Posterior cingulate gyrus (tissue), 11 donors: Measurements from ENCODE around the gene GMPR.

Experiments
- DNase-seq, 10 donors: peaks; one replicate each; pipeline versions ENCODE4 v3.0.0 to v3.0.0-alpha.2; 2020 to 2021; ENCODE audit warnings: mixed read lengths in 3 of 10
- intact Hi-C: fragments of 100-400 bp; cut with DNase I; formaldehyde crosslinking; loops from one replicate; pipeline ENCODE4 v1.15.1; 2023

Gene GMPR

GRCh38 chr6:16322666-16323312, 84.4 kb downstream of the GMPR start:
- peak in 7 of 10 donors; percentile 37 to 93 (median 54) for DNase-seq
- intact Hi-C loops = no loop called here

DNA sequence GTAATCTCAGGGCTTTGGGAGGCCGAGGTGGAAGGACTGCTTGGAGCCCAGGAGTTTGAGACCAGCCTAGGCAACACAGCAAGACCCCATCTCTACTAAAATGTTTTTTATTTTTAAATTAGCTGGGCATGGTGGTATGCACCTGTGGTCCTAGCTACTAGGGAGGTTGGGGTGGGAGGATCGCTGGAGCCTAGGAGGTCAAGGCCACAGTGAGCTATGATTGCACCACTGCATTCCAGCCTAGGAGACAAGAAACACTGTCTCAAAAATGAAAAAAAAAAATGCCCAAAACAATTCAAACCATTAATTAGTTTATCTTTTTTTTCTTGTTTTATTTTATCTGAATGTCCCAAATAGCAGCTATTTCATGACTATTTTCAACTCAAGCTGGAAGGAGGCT, 85.8 kb downstream of the GMPR start:
- intact Hi-C loops = no loop called here
- peak in 1 of 10 donors; percentile 11 for DNase-seq

GRCh38 chr6:16324606-16325225, 86.3 kb downstream of the GMPR start:
- DNase-seq = peak in 1 of 10 donors; percentile 15
- intact Hi-C loops = no loop called here

DNA sequence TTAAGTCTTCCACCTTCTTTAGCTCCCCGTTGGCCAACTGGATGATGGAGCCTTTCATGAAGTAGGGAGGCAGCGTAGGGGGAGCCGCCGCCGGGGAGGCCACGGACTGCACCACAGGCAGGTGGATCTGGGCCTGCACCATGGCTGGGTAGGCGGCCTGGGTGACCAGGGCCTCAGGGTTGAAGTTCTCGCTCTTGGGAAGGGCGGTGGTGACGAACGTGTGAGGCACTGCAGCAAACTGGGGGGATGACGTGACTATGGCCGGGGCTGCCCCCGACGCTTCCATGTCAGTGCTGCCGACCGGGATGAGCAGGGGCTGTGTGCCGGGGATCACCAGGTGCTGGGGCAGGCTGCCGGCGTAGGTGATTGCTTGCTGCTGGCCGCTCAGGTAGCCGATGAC, 88.1 kb downstream of the GMPR start:
- DNase-seq = peak in 1 of 10 donors; percentile 56
- intact Hi-C loops = no loop called here

GRCh38 chr6:16326971-16327776, 88.8 kb downstream of the GMPR start:
- intact Hi-C loops = no loop called here
- peak in 1 of 10 donors; percentile 64 for DNase-seq

- intact Hi-C loops = no loop called here
- no peak for DNase-seq
Observed at GRCh38 chr6:16327777-16328325, 89.5 kb downstream of the GMPR start.

- peak in 2 of 10 donors; percentile 17 to 41 for DNase-seq
- intact Hi-C loops = no loop called here
Observed at GRCh38 chr6:16329233-16329632, 90.8 kb downstream of the GMPR start.

DNA sequence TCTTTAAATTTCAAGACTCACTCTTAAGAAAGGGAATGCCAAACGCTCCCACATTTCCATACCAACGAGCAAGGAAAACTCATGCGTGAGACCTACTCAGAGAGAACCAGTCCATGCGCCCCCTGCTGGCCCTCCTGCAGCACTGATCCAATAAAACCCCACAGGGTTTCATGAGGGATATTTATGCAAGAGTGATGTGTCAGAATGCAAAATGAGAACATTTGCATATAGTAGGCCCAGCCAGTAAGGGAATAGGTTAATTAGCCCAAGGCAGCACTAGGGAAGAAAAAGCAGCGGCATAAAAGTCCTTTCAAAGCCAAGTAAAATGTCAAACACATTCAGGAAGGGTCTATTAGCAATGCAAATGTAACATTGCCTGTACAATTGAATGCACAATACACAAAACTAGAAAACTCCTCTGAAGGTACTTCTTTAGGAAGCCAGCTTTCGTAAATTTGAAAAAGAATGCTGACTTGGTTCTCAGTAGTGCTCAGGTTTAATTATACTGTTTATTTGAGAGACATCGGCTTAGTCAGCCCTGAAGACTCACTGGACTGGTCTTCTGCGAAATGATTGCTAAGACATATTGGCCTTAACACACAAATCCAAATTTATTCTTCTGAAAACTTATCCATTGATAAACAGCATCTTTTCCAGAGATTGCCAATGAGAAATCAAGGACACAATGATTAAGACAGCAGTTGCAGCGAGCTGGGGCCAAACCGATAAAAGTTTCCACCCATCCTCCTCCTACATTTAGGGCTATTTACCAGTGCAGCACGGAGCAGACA, 93.2 kb downstream of the GMPR start:
- intact Hi-C loops = loop anchor here (1.0 to 5.0 kb wide), 4 partner anchors 45 to 431 kb away; no protein-coding TSS in a partner anchor
- peak; percentile 74 to 97 (median 86) for DNase-seq

GRCh38 chr6:16332175-16332542, 93.8 kb downstream of the GMPR start:
- intact Hi-C loops = loop anchor here (1.0 to 5.0 kb wide), 3 partner anchors 77 to 431 kb away; no protein-coding TSS in a partner anchor
- DNase-seq = peak; percentile 65 to 97 (median 85)

- DNase-seq = peak in 1 of 10 donors; percentile 20
- intact Hi-C loops = loop anchor here (2.0 to 5.0 kb wide), 2 partner anchors 164 to 429 kb away; no protein-coding TSS in a partner anchor
Observed at GRCh38 chr6:16333580-16333979, 95.2 kb downstream of the GMPR start.

DNA sequence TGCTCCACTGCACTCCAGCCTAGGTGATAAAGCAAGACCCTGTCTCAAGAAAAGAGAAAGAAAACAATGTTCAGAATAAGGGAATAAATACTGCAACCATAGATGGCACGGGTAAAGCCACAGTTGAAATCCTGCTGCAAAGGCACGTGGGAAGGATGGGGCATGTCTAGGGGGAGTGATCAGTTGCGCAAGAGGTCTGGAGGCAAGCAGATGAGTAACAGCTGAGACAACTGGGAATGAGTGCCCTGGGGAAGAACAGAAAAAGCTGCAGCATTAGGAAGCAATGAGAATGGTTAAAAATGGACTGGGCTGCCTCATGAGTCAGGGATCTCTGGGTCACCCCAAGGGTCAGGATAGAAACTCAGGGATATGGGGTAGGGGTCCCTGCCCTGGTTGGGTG, 96.3 kb downstream of the GMPR start:
- intact Hi-C loops = loop anchor here (5.0 kb wide), 1 partner anchor 163 kb away; no protein-coding TSS in a partner anchor
- DNase-seq = no peak

GRCh38 chr6:16335176-16335575, 96.8 kb downstream of the GMPR start:
- intact Hi-C loops = no loop called here
- DNase-seq = peak in 1 of 10 donors; percentile 35

DNA sequence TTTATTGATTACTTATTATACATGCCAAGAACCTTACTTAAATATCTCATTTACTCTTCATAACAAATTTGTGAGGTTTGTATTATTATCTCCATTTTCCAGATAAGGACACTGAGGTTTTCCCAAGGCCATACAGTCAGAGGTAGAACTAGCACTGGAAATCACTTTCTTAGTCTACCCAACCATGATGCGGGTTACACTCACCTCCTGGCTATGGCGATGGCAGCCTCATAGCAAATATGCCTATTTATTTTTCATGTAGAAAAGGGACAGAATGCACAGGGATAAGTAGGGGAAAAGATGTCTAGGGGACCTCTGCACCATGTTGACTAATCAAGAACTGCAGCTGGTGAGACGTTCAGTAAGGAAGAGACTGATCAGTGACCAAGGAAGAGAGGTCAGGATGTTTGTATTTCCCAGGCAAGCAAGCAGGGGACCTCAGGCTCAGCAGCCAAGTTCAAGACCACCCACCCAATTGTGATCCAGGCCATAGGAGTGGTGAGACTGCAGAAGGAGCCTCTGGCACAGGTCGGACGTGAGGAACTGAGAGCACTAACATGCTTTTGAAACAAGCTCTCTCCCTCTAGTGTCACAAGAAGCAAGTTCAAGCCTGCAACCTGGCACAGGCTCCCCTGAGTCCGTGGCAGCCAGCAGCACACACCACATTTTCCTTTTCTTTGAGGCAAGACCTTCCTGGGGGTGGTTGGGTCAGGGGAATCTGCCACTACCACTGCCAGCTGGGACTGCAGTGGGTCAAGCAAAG, 97.8 kb downstream of the GMPR start:
- DNase-seq = peak in 1 of 10 donors; percentile 2
- intact Hi-C loops = no loop called here

DNA sequence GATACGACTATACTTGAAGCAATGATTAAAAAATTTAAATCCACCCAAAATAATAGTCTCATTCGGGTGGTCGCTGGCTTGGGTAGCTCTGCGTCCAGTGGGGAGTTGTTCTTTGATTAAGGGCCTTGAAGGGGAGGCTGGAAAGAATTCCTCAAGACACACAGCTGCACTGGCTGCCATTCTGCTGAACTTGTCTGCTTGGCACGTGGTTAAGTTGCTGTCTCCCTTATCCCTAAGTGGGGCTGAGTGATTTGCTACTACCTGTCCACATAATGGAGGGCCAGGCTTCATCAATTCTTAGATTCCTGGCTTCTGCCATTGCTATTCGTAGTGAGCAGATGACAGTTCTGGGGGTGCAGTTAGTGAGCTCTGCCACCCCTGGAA, 98.5 kb downstream of the GMPR start:
- DNase-seq = no peak
- intact Hi-C loops = no loop called here

GRCh38 chr6:16337295-16337975, 99.0 kb downstream of the GMPR start:
- DNase-seq = peak; percentile 49 to 95 (median 72)
- intact Hi-C loops = no loop called here

DNA sequence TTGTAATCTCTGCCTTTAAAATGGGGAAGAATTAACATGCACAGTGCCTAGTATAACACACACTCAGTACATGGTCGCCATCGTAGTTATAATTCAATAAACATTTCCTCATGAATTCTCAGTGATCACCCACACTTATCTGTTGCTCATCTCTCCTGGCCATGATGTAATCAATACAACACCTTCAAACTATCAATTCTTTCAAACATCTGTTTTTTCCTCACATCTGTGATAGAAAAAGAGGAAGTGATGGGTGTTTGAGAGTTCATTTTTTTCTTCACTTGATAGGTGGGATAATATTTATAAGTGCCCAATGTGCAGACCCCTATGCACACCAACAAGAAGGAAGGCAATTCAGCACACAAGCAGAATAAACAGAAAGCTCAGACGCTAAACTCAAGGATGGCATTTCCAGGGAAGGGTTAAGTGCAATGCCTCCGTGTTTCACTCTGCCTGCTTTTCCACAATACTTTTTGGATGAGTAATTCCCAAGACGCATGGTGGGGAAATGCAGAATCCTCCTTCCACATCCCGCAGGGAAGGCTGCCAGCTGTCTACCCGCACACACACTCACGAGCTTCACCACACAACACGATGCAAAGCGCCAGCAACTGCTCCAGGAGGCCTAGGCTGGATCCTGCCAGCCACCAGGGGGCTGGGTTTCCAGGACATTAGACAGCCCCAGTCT, 100.3 kb downstream of the GMPR start:
- peak in 9 of 10 donors; percentile 39 to 94 (median 70) for DNase-seq
- intact Hi-C loops = no loop called here

GRCh38 chr6:16339265-16339587, 100.8 kb downstream of the GMPR start:
- intact Hi-C loops = no loop called here
- DNase-seq = no peak

DNA sequence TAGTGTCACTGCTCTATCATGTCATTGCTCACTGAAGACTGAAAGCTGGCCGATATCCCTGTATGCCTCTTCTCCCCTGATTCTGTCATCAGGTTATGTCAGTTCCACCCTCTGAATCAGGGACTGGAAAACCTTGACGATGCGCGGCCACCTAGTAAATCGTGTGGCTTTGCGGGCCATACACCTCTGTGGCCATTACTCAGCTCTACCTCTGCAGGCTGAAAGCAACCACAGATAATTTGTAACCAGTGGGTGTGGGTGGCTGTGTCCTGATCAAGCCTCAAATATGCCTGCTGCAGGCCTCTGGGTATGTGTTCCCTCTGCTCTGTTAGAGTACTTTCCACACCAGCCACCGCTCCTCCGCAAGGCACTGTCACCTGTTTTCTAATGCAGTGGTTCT, 105.2 kb downstream of the GMPR start:
- intact Hi-C loops = no loop called here
- DNase-seq = no peak
